ENCODE measurements around the gene CABLES2.

Gene CABLES2

GRCh38 chr20:62391165-62392076 lies 15.7 kb downstream of the CABLES2 start:
- TF ChIP-seq, protein P1, sequence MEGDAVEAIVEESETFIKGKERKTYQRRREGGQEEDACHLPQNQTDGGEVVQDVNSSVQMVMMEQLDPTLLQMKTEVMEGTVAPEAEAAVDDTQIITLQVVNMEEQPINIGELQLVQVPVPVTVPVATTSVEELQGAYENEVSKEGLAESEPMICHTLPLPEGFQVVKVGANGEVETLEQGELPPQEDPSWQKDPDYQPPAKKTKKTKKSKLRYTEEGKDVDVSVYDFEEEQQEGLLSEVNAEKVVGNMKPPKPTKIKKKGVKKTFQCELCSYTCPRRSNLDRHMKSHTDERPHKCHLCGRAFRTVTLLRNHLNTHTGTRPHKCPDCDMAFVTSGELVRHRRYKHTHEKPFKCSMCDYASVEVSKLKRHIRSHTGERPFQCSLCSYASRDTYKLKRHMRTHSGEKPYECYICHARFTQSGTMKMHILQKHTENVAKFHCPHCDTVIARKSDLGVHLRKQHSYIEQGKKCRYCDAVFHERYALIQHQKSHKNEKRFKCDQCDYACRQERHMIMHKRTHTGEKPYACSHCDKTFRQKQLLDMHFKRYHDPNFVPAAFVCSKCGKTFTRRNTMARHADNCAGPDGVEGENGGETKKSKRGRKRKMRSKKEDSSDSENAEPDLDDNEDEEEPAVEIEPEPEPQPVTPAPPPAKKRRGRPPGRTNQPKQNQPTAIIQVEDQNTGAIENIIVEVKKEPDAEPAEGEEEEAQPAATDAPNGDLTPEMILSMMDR (IDR thresholded peaks at IDR 0.05; ENCODE audit: low read length, missing control alignments): no peak
- no peak for DNase-seq (ENCODE audit: low read depth)
- H3K4me3 ChIP-seq (replicated peaks; ENCODE audit: low read depth, low read length): no peak overlapping the region

DNA sequence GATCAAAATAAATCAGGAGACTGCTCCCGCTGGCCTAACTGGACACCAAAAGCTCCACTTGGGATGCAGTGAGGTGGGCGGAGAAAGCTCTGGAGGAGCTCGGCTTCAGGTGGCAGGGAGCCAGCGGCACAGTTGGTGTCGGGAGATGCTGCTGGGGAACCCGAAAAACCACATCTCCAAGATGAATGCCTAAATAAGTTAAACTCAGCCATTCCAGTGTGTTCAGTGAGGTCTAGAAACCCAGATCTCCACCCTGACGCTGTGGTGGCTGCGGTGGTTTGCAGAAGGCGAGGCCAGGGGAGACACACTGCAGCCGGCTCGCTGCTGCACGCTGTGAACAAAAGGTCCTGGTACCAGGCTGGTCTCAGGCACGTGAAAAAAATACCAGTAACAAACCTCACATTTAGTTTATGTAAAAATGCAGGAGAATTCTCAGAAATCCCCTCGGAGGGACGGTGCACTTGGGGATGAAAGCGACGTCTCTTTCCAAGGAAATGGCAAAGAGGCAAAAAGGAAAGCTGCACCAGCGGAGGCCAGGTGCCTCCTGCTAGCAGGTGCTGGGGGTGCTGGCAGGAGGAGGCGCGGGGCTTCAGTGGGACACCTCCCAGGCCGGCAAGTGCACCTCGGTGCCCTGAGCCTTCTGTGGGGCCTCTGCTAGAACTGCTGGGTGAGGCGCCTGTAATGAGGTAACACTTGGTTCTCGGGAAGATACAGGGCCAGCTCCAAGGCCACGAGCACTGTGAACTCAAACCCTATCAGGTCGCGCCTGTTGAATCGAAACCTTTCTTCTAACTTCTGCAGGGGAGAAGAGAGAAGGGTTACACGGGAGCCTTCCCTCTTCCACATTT lies 16.5 kb downstream of the CABLES2 start:
- no peak overlapping the region for H3K4me3 ChIP-seq (replicated peaks; ENCODE audit: low read depth, low read length)
- no peak for DNase-seq (ENCODE audit: low read depth)
- TF ChIP-seq, protein P1 (IDR thresholded peaks at IDR 0.05; ENCODE audit: low read length, missing control alignments): no peak

DNA sequence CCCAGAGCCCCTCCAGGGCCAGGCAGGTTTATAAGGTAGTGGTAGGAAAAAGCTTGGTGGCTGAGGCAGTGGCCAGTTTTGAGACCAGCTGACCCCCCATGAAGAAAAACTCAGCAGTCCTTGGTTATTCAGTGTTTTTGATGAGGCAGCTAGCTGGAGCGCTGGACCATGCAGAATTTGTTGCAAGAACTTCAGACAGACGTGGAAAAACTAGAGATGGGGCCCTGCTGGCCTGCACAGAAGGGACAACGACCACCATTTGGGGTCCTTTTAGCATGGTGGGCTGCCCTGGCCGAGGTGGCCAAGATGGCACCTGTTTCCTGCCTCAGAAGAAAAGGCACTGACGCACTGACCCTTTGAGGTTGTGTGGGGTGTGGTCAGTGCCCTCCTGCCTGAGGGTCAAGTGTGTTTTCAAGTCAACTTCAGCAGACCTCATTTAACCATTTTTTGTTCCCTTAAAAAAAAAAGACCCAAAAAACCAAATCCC lies 17.4 kb downstream of the CABLES2 start:
- TF ChIP-seq, protein P1 (IDR thresholded peaks at IDR 0.05; ENCODE audit: low read length, missing control alignments): no peak
- DNase-seq (ENCODE audit: low read depth): no peak
- no peak overlapping the region for H3K4me3 ChIP-seq (replicated peaks; ENCODE audit: low read depth, low read length)

DNA sequence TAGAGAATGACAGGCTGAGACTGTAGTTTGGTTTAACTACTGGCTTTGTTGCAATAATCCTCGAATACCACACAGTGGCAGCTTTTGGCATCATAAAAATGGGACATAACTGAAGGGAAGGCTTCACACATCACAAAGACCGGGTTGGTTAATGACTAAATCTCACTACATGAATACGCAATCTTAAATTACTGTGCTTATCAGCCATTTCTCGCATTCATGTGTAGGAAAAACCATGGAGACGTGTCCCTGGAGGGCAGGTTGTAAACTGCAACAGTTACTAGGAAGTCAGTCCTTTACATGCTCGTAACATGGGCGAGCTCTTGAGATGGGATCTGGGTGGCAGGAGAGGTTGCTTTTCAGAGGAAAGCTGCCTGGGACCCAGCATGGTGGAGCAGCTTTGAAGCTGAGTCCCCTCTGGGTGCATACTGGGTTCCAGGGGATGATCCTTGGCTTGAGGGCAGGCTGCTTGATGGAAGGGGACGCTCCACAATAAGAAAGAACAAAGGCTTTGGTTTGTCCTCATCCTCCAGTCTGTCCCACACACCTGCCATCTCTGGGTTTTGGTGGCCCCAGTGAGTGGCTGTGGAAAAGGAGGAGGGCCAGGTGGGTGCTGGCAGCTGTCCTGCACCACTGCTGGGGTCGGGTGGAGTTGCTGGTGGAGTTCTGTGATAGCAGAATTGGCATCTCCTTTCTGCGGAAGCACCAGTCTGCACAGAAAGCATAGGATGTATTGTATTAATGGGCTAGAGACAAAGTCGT lies 18.1 kb downstream of the CABLES2 start:
- no peak for DNase-seq (ENCODE audit: low read depth)
- H3K4me3 ChIP-seq (replicated peaks; ENCODE audit: low read depth, low read length): no peak overlapping the region
- TF ChIP-seq, protein P1 (IDR thresholded peaks at IDR 0.05; ENCODE audit: low read length, missing control alignments): no peak

DNA sequence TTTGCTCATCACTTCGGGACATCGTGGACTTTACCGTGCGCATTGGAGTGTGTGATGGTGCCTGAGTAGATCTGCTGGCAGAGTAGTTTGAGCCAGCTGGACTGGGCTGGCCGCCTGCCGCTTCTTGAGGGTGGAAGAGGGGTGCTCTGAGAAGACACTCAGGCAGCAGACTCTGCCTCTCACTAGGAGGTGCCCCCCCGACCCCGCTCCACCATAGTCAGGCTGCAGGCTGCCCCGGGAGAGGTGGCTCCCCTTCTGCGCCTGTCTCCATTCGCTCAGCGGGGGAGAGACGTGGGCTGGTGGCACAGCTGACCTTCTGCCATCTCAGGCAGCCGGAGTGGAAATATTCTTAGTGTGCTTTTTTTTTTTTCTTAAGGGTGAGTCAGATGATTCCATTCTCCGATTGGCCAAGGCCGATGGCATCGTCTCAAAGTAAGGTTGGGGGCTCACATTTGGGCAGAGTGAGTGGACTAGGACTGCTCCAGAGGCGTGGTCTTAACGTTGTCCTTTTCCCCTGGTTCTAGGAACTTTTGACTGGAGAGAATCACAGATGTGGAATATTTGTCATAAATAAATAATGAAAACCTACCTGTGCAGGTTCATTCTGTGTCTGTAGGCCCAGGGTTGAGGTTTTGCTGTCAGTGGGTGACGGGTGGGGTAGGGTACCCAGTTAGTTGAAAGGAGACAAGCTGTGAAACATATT lies 19.0 kb downstream of the CABLES2 start:
- TF ChIP-seq, protein P1 (IDR thresholded peaks at IDR 0.05; ENCODE audit: low read length, missing control alignments): no peak
- peak overlapping the region; percentile 95 for H3K4me3 ChIP-seq (replicated peaks; ENCODE audit: low read depth, low read length)
- no peak for DNase-seq (ENCODE audit: low read depth)

Measured in fibroblast of pulmonary artery (primary cell).